H1 (cell line): ENCODE data around the gene HOXA11. TPM values are rescaled to one million over a fixed set of nuclear protein-coding genes. Genes with fewer than 3 reads are reported as not detected.

Experiments
- CTCF ChIA-PET: fragments of 300-600 bp; sonication (Branson Sonifier 250); formaldehyde crosslinking; loops from one replicate; lab custom pipeline; 2021; ENCODE audit not compliant: partially characterized antibody; lab: Charles Lee
- POLR2A ChIA-PET: fragments of 300-600 bp; sonication (Branson Sonifier 250); formaldehyde crosslinking; loops from one replicate; lab custom pipeline; 2021; ENCODE audit warnings: inconsistent platforms; ENCODE audit not compliant: partially characterized antibody; lab: Charles Lee
- DNase-seq, 2 experiments: peaks; one replicate each; pipeline versions ENCODE4 v3.0.0 to v3.0.0-alpha.2; 2010 to 2022; ENCODE audit warnings: low spot score in 2 of 2, low read depth in 1 of 2, mixed read lengths in 1 of 2
- FAIRE-seq: peaks from 2 replicates; lab custom pipeline; 2011; peaks lifted over from hg19 to GRCh38; lab: Jason Lieb, UNC
- H2AFZ ChIP-seq: 2 replicates; pipeline ENCODE4 v1.8.1; 2012; ENCODE audit warnings: low read length, inconsistent platforms
- H2AK5ac ChIP-seq: 2 replicates; pipeline ENCODE4 v1.6.1; 2013; ENCODE audit warnings: low read depth, low read length
- H2BK120ac ChIP-seq: replicated peaks from 2 replicates; pipeline ENCODE3; 2013; ENCODE audit warnings: low read depth, low read length, inconsistent platforms
- H2BK12ac ChIP-seq: 2 replicates; pipeline ENCODE4 v1.6.1; 2013; ENCODE audit warnings: low read depth, low read length
- H2BK15ac ChIP-seq: 2 replicates; pipeline ENCODE4 v1.6.1; 2013; ENCODE audit warnings: low read length
- H2BK20ac ChIP-seq: 2 replicates; pipeline ENCODE4 v1.6.1; 2013; ENCODE audit warnings: low read length
- H2BK5ac ChIP-seq: 2 replicates; pipeline ENCODE4 v1.6.1; 2013; ENCODE audit warnings: low read depth, low read length
- H3K14ac ChIP-seq: 2 replicates; pipeline ENCODE4 v1.6.1; 2013; ENCODE audit warnings: inconsistent platforms; ENCODE audit not compliant: insufficient read length
- H3K18ac ChIP-seq: 2 replicates; pipeline ENCODE4 v1.6.1; 2013; ENCODE audit warnings: low read length; ENCODE audit errors: extremely low read depth
- H3K23ac ChIP-seq: 2 replicates; pipeline ENCODE4 v1.6.1; 2013; ENCODE audit warnings: inconsistent platforms; ENCODE audit not compliant: insufficient read length
- H3K23me2 ChIP-seq: 2 replicates; pipeline ENCODE4 v1.6.1; 2013; ENCODE audit warnings: low read depth, low read length
- H3K27ac ChIP-seq: 2 replicates; pipeline ENCODE4 v1.6.1; 2011; ENCODE audit warnings: low read depth, low read length, inconsistent platforms
- H3K27me3 ChIP-seq, 4 experiments: replicated peaks in 1 of 4; 1 replicate in 1 of 4; 2 replicates in 3 of 4; pipeline versions ENCODE4 v1.6.1 to v1.8.1; 2011 to 2013; ENCODE audit warnings: low read length in 3 of 4, mild to moderate bottlenecking in 3 of 4, inconsistent platforms in 2 of 4, mixed read lengths in 2 of 4, moderate library complexity in 1 of 4; ENCODE audit not compliant: control insufficient read depth in 3 of 4, insufficient read depth in 3 of 4; ENCODE audit errors: extremely low read depth in 1 of 4
- H3K36me3 ChIP-seq, 4 experiments: 2 replicates each; pipeline versions ENCODE4 v1.6.1 to v1.8.1; 2011 to 2013; ENCODE audit warnings: mild to moderate bottlenecking in 4 of 4, low read length in 3 of 4, moderate library complexity in 2 of 4, control low read depth in 1 of 4, inconsistent platforms in 1 of 4; ENCODE audit not compliant: insufficient read depth in 4 of 4, control insufficient read depth in 2 of 4
- H3K4ac ChIP-seq: replicated peaks from 2 replicates; pipeline ENCODE3; 2013; ENCODE audit warnings: low read length, low read depth, mixed read lengths, inconsistent platforms; ENCODE audit not compliant: insufficient read length
- H3K4me1 ChIP-seq, 4 experiments: replicated peaks in 1 of 4; 1 replicate in 1 of 4; 2 replicates in 3 of 4; pipeline versions ENCODE4 v1.6.1 to v1.8.1; 2011 to 2013; ENCODE audit warnings: low read length in 3 of 4, inconsistent platforms in 2 of 4, mixed read lengths in 1 of 4; ENCODE audit not compliant: insufficient read depth in 4 of 4, control insufficient read depth in 3 of 4
- H3K4me2 ChIP-seq, 2 experiments: 2 replicates each; pipeline versions ENCODE4 v1.6.1 to v1.8.1; 2011 to 2013; ENCODE audit warnings: low read depth in 2 of 2, low read length in 2 of 2, control low read depth in 1 of 2, inconsistent platforms in 1 of 2, mild to moderate bottlenecking in 1 of 2; ENCODE audit not compliant: insufficient read depth in 1 of 2
- H3K4me3 ChIP-seq, 4 experiments: fragments of 200-600, 300-600 bp in 1 of 4; sonication (generic), shearing (Covaris generic), sonication (Bioruptor Twin) in 1 of 4; 2 replicates each; pipeline versions ENCODE4 v1.5.1 to v1.8.1; 2011 to 2016; ENCODE audit warnings: low read length in 4 of 4, low read depth in 3 of 4, control low read depth in 2 of 4, inconsistent platforms in 2 of 4, mild to moderate bottlenecking in 2 of 4, mixed read lengths in 1 of 4, moderate library complexity in 1 of 4; ENCODE audit not compliant: insufficient read depth in 2 of 4; ENCODE audit errors: extremely low read depth in 1 of 4
- H3K56ac ChIP-seq: replicated peaks from 2 replicates; pipeline ENCODE3; 2013; ENCODE audit warnings: low read depth, mild to moderate bottlenecking, mixed read lengths, low read length, inconsistent platforms; ENCODE audit not compliant: insufficient read length
- H3K79me1 ChIP-seq: 2 replicates; pipeline ENCODE4 v1.6.1; 2013; ENCODE audit warnings: low read depth, low read length, control low read depth
- H3K79me2 ChIP-seq, 2 experiments: 2 replicates each; pipeline versions ENCODE4 v1.6.1 to v1.8.1; 2012 to 2013; ENCODE audit warnings: low read length in 2 of 2, mild to moderate bottlenecking in 2 of 2, inconsistent platforms in 1 of 2; ENCODE audit not compliant: insufficient read depth in 2 of 2, control insufficient read depth in 1 of 2
- H3K9ac ChIP-seq, 4 experiments: replicated peaks in 1 of 4; 1 replicate in 1 of 4; 2 replicates in 3 of 4; pipeline versions ENCODE4 v1.6.1 to v1.8.1; 2011 to 2013; ENCODE audit warnings: low read depth in 3 of 4, low read length in 3 of 4, control low read depth in 2 of 4, mild to moderate bottlenecking in 2 of 4, moderate library complexity in 2 of 4, inconsistent platforms in 1 of 4; ENCODE audit errors: extremely low read depth in 1 of 4
- H3K9me3 ChIP-seq, 2 experiments: 2 replicates each; pipeline versions ENCODE4 v1.6.1 to v1.8.1; 2012 to 2013; ENCODE audit warnings: mild to moderate bottlenecking in 2 of 2, moderate library complexity in 2 of 2, control low read depth in 1 of 2, inconsistent platforms in 1 of 2, low read depth in 1 of 2, low read length in 1 of 2, mixed read lengths in 1 of 2; ENCODE audit not compliant: insufficient read depth in 2 of 2
- H4K20me1 ChIP-seq, 2 experiments: replicated peaks in 1 of 2; 2 replicates each; pipeline versions ENCODE3 to v1.8.1; 2011 to 2013; ENCODE audit warnings: inconsistent platforms in 2 of 2, low read length in 2 of 2, mild to moderate bottlenecking in 1 of 2; ENCODE audit not compliant: insufficient read depth in 2 of 2, control insufficient read depth in 1 of 2
- H4K5ac ChIP-seq: 2 replicates; pipeline ENCODE4 v1.6.1; 2013; ENCODE audit warnings: low read length, low read depth, mixed read lengths, inconsistent platforms; ENCODE audit not compliant: insufficient read length
- H4K8ac ChIP-seq: 2 replicates; pipeline ENCODE4 v1.8.0; 2013; ENCODE audit warnings: mild to moderate bottlenecking, moderate library complexity, low read length, inconsistent platforms; ENCODE audit not compliant: insufficient read depth; ENCODE audit errors: extremely low read depth
- H4K91ac ChIP-seq: replicated peaks from 2 replicates; pipeline ENCODE3; 2013; ENCODE audit warnings: low read length, mixed read lengths, inconsistent platforms; ENCODE audit not compliant: insufficient read length
- CHD1 ChIP-seq: IDR thresholded peaks from 2 replicates; pipeline ENCODE4 v1.6.1; 2012; ENCODE audit warnings: low read depth, low read length, improper control_type of control experiment
- EZH2 ChIP-seq: fragments of 200-600 bp; sonication (generic); IDR thresholded peaks from 2 replicates; pipeline ENCODE4 v1.7.1; 2012; ENCODE audit warnings: low read depth, mild to moderate bottlenecking, moderate library complexity, low read length, inconsistent platforms; ENCODE audit not compliant: severe bottlenecking
- FOSL1 ChIP-seq: IDR thresholded peaks from 2 replicates; pipeline ENCODE4 v1.6.1; 2011; ENCODE audit warnings: mild to moderate bottlenecking, low read depth, low read length, moderate library complexity; ENCODE audit not compliant: insufficient read depth
- JUND ChIP-seq: IDR thresholded peaks from 2 replicates; pipeline ENCODE4 v1.6.1; 2011; ENCODE audit warnings: mild to moderate bottlenecking, improper control_type of control experiment, low read length
- RAD21 ChIP-seq, 2 experiments: IDR thresholded peaks in 1 of 2; conservative IDR thresholded peaks in 1 of 2; 2 replicates each; pipeline ENCODE4 v1.6.1; 2011; ENCODE audit warnings: low read depth in 2 of 2, low read length in 2 of 2, improper control_type of control experiment in 1 of 2, inconsistent platforms in 1 of 2, mild to moderate bottlenecking in 1 of 2, moderate library complexity in 1 of 2
- SIRT6 ChIP-seq: IDR thresholded peaks from one replicate; pipeline ENCODE4 v1.7.1; 2012; ENCODE audit warnings: low read length, inconsistent platforms
- SIX5 ChIP-seq: IDR thresholded peaks from 2 replicates; pipeline ENCODE4 v1.6.1; 2011; ENCODE audit warnings: mild to moderate bottlenecking, low read depth, low read length
- SP1 ChIP-seq: IDR thresholded peaks from 2 replicates; pipeline ENCODE4 v1.6.1; 2011; ENCODE audit warnings: low read depth, low read length
- SUZ12 ChIP-seq: fragments of 200-600 bp; sonication (generic); IDR thresholded peaks from 2 replicates; pipeline ENCODE4 v1.6.1; 2012; ENCODE audit warnings: mild to moderate bottlenecking, inconsistent platforms, low read length, moderate library complexity, mixed read lengths
- TEAD4 ChIP-seq: IDR thresholded peaks from 2 replicates; pipeline ENCODE4 v1.6.1; 2012; ENCODE audit warnings: low read depth, low read length, inconsistent platforms, mixed read lengths
- YY1 ChIP-seq: IDR thresholded peaks from 2 replicates; pipeline ENCODE4 v1.6.1; 2011; ENCODE audit warnings: low read depth, mild to moderate bottlenecking, low read length
- WGBS, 2 experiments: shearing (Covaris generic) in 1 of 2; methylation state at CpG; one replicate each; pipeline versions ENCODE4 v1.1.6 to v1.1.7; 2013 to 2015; ENCODE audit warnings: low lambda C conversion rate in 2 of 2, mixed read lengths in 2 of 2, inconsistent platforms in 1 of 2, low coverage in 1 of 2, missing lambda C conversion rate in 1 of 2; ENCODE audit not compliant: insufficient replicate concordance in 2 of 2, insufficient coverage in 1 of 2, insufficient read length in 1 of 2; ENCODE audit errors: extremely low coverage in 1 of 2, missing lambda C conversion rate in 1 of 2; 5-methylcytosine and 5-hydroxymethylcytosine counted together
- polyA plus RNA-seq, 7 experiments: library from polyadenylated mRNA; depleted of rRNA in 3 of 7; stranded (reverse) in 5 of 7; unstranded in 2 of 7; fragments of >200 nt in 5 of 7; fragments of 200-250 nt in 2 of 7; gene quantifications; 1 replicate in 5 of 7; 2 replicates in 1 of 7; 4 replicates in 1 of 7; pipeline versions ENCODE4 v1.2.1 to v1.2.3, GENCODE V29; 2011 to 2013; ENCODE audit warnings: missing spikeins in 2 of 7, mixed read lengths in 2 of 7
- total RNA-seq: library from RNA; stranded (reverse); fragmentation: NEBNext Ultra II Directional; extraction: Animal tissue kit (Norgen Biotek cat#: 25700); gene quantifications from 2 replicates; pipeline ENCODE4 v1.2.1, GENCODE V29; 2021
- TF ChIP-seq, protein P1 (sequence below): IDR thresholded peaks from 2 replicates; pipeline ENCODE4 v1.6.1; 2012; ENCODE audit warnings: inconsistent platforms

Gene HOXA11
- total and polyA plus RNA-seq, 2 of the 8 experiments (the other 6 are each of a cell fraction or from before 2014, with no cell fraction given), result not detected

DNA sequence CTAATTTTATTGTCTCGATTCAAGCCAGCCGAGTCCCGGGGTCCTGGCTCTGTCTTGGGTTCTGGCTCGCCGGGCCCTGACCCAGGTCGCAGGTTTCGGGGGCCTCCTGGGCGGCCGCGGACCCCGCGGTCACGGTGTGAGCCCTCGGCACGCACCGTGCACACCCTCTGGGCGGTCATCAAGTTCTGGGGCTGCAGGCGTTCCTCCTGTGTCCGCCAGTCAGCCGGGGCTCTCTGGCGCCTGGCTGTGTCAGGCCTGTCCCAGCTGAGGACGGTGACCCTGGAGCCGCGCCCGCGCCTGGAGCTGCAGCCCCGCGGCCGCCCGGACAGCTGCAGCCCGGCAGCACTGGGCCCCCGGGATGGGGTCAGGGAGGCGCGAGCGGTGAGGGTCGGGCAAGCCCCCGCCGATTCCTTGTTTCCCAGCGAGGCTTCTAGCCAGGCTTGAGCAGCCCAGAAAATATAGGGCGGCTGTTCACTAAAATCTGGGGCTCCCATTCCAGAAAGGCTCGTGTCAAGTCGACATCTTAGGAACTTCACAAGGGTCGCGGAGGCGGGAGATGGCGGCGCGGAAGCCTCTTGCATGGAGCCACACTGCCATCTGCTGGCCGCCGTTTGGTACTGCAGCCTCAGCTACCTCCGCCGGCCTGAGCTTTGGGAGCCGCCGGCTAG, 24.4 kb downstream of the HOXA11 start:
- Histone ChIP-seq H3K27ac (no peak overlapping the region), H3K9ac (no peak overlapping the region)
- POLR2A ChIA-PET, result interaction anchor here (0.6 to 0.7 kb wide), 2 partner anchors 26 to 958 kb away, joined by 3 to 4 read pairs; no protein-coding TSS in a partner anchor
- TF ChIP-seq SIRT6 (no peak), FOSL1 (no peak), SP1 (no peak), CHD1 (no peak), RAD21 (IDR thresholded peaks at IDR 0.05 in 1 of 2, conservative IDR thresholded peaks at IDR 0.05 in 1 of 2; ENCODE audit: low read depth in 2 of 2, low read length in 2 of 2) (peak; percentile 93 to 95), SUZ12 (peak; percentile 98), TEAD4 (peak; percentile 60; the same call in 1 of the 2 replicates), EZH2 (peak; percentile 97), SIX5 (no peak), YY1 (peak; percentile 96), JUND (no peak)
- TF ChIP-seq, protein P1, sequence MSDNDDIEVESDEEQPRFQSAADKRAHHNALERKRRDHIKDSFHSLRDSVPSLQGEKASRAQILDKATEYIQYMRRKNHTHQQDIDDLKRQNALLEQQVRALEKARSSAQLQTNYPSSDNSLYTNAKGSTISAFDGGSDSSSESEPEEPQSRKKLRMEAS, result peak; percentile 28; the same call in 1 of the 2 replicates

More for the DNA sequence above, 24.4 kb downstream of the HOXA11 start:
- peaks cover 0 to 2% (median 0%) of the 10 kb centered on the region in 4 experiments; a peak in 4 of 7 replicates for H3K4me1 ChIP-seq
- no peaks in the 10 kb centered on the region for H3K79me1 ChIP-seq
- 11% methylated on average over 45 of the region's 54 CpGs; no CpG with 5 or more reads in 1 of the 2 experiments for WGBS, 2 experiments
- H3K4me3 ChIP-seq, result peak overlapping the region in 3 of 4 experiments; percentile 38 to 60 (median 45); a peak in 5 of 8 replicates
- H4K8ac ChIP-seq, result no peak overlapping the region
- no peak overlapping the region for H4K5ac ChIP-seq
- H3K18ac ChIP-seq, result no peak overlapping the region
- H2BK20ac ChIP-seq, result no peak overlapping the region
- H3K56ac ChIP-seq, result no peak overlapping the region
- no peak overlapping the region for H4K91ac ChIP-seq
- H3K23ac ChIP-seq, result no peak overlapping the region
- peak overlapping the region; percentile 0 to 77; a peak in 3 of 4 replicates for H3K4me2 ChIP-seq
- peaks cover 0 to 17% of the 10 kb centered on the region in 2 experiments; a peak in 1 of 4 replicates for H3K9me3 ChIP-seq
- no peak overlapping the region for H2BK12ac ChIP-seq
- H2BK5ac ChIP-seq, result no peak overlapping the region
- peak; percentile 59 to 96 for DNase-seq
- H4K20me1 ChIP-seq, result peaks cover 14 to 27% of the 10 kb centered on the region in 2 experiments
- FAIRE-seq, result no peak
- H3K23me2 ChIP-seq, result no peaks in the 10 kb centered on the region
- no peak overlapping the region for H2AK5ac ChIP-seq
- peaks cover 0 to 28% (median 0%) of the 10 kb centered on the region in 4 experiments; a peak in 1 of 8 replicates for H3K36me3 ChIP-seq
- no peak overlapping the region for H2BK120ac ChIP-seq
- H3K79me2 ChIP-seq, result no peaks in the 10 kb centered on the region
- H3K27me3 ChIP-seq, result peaks cover 98 to 100% (median 99%) of the 10 kb centered on the region in 4 experiments
- CTCF ChIA-PET, result interaction anchor here (0.5 to 4.4 kb wide), 37 partner anchors 10 to 845 kb away, joined by 3 to 80 read pairs (median 4); partner anchors contain the start of genes HOXA3, HOXA4, HOXA5 and HOXA6
- no peak overlapping the region for H2BK15ac ChIP-seq
- no peak overlapping the region for H3K4ac ChIP-seq
- H3K14ac ChIP-seq, result no peak overlapping the region
- no peak overlapping the region; the same call in 1 of the 2 replicates for H2AFZ ChIP-seq
